GM21390 (cell line): Measurements from ENCODE around the gene FADS1.

Source experiments
- ATAC-seq: cut with Tn5 transposase; IDR thresholded peaks from one replicate; pipeline ENCODE4 v1.9.1; 2021; ENCODE audit not compliant: unreplicated experiment

The FADS1 gene

GRCh38 chr11:61763930-61764605 lies 52.7 kb downstream of the FADS1 start:
- no peak for ATAC-seq

- ATAC-seq: no peak
Observed at GRCh38 chr11:61762798-61763197, 54.0 kb downstream of the FADS1 start.

- no peak for ATAC-seq
Observed at GRCh38 chr11:61762223-61762615, 54.6 kb downstream of the FADS1 start.

- ATAC-seq: no peak
Observed at GRCh38 chr11:61761440-61762222, 55.2 kb downstream of the FADS1 start.

- ATAC-seq: no peak
Observed at GRCh38 chr11:61760946-61761345, 55.9 kb downstream of the FADS1 start.

- ATAC-seq: no peak
Observed at GRCh38 chr11:61757213-61757862, 59.5 kb downstream of the FADS1 start.

- no peak for ATAC-seq
Observed at GRCh38 chr11:61756452-61757212, 60.2 kb downstream of the FADS1 start.

- ATAC-seq: no peak
Observed at GRCh38 chr11:61756147-61756451, 60.7 kb downstream of the FADS1 start.

- ATAC-seq: no peak
Observed at GRCh38 chr11:61754534-61755482, 62.0 kb downstream of the FADS1 start.

GRCh38 chr11:61753672-61754071 lies 63.1 kb downstream of the FADS1 start:
- no peak for ATAC-seq

- no peak for ATAC-seq
Observed at GRCh38 chr11:61752925-61753521, 63.8 kb downstream of the FADS1 start.

- peak; percentile 44 for ATAC-seq
Observed at GRCh38 chr11:61752117-61752924, 64.5 kb downstream of the FADS1 start, which contains the start of gene MYRF. TSS of gene MYRF (plus strand) at chr11:61752636. CDS start at chr11:61752745, 109 bp downstream.

GRCh38 chr11:61751384-61751783 lies 65.4 kb downstream of the FADS1 start:
- no peak for ATAC-seq

GRCh38 chr11:61750631-61751273 lies 66.1 kb downstream of the FADS1 start:
- ATAC-seq: no peak
